T-cell (primary cell): ENCODE results near the gene ARHGEF12. TPM values are rescaled to one million over a fixed set of nuclear protein-coding genes. Genes with fewer than 3 reads are reported as not detected.

Source experiments
- ATAC-seq, 4 experiments: fragments of 200-7000 bp in 3 of 4; fragments of 150-1000 bp in 1 of 4; cut with Tn5 transposase; replicated peaks in 1 of 4; 1 replicate in 3 of 4; 2 replicates in 1 of 4; pipeline ENCODE4 v1.10.0; 2021; ENCODE audit warnings: moderate library complexity in 3 of 4, mild to moderate bottlenecking in 2 of 4, moderate number of reproducible peaks in 1 of 4
- CTCF ChIA-PET, 2 donors: fragments of 300-600 bp; sonication (Branson Sonifier 250); formaldehyde crosslinking; loops; one replicate each; lab custom pipeline; 2022; ENCODE audit warnings: antibody characterized with exemption in 2 of 2; lab: Charles Lee
- POLR2A ChIA-PET, 2 donors: fragments of 300-600 bp; sonication (Branson Sonifier 250); formaldehyde crosslinking; loops; one replicate each; lab custom pipeline; 2022; ENCODE audit warnings: antibody characterized with exemption in 2 of 2; lab: Charles Lee
- DNase-seq, 35 experiments: peaks; one replicate each; pipeline versions ENCODE4 v3.0.0 to v3.0.0-alpha.2; 2013 to 2023
- H3K27ac ChIP-seq: one replicate; pipeline ENCODE4 v1.5.1; 2013; ENCODE audit warnings: low read length
- H3K27me3 ChIP-seq, 2 experiments: replicated peaks in 1 of 2; 1 replicate in 1 of 2; 2 replicates in 1 of 2; pipeline versions ENCODE4 v1.6.1 to v1.7.0; 2013; ENCODE audit warnings: low read length in 1 of 2, mixed read lengths in 1 of 2; ENCODE audit not compliant: control insufficient read depth in 2 of 2, insufficient read depth in 2 of 2; ENCODE audit errors: extremely low read depth in 1 of 2
- H3K36me3 ChIP-seq, 2 donors: 1 replicate in 1 of 2; 2 replicates in 1 of 2; pipeline versions ENCODE4 v1.6.1 to v1.7.0; 2013; ENCODE audit warnings: low read length in 1 of 2; ENCODE audit not compliant: control insufficient read depth in 2 of 2, insufficient read depth in 1 of 2; ENCODE audit errors: extremely low read depth in 1 of 2
- H3K4me1 ChIP-seq, 2 experiments: 1 replicate in 1 of 2; 2 replicates in 1 of 2; pipeline versions ENCODE4 v1.6.1 to v1.7.0; 2013; ENCODE audit warnings: low read length in 2 of 2, mixed read lengths in 1 of 2; ENCODE audit not compliant: insufficient read depth in 2 of 2, control insufficient read depth in 1 of 2; ENCODE audit errors: extremely low read depth in 1 of 2
- H3K4me3 ChIP-seq, 2 donors: 1 replicate in 1 of 2; 2 replicates in 1 of 2; pipeline versions ENCODE4 v1.5.1 to v1.7.0; 2013; ENCODE audit warnings: mild to moderate bottlenecking in 2 of 2, low read length in 1 of 2, moderate library complexity in 1 of 2; ENCODE audit not compliant: control insufficient read depth in 1 of 2; ENCODE audit errors: extremely low read depth in 1 of 2
- H3K9me3 ChIP-seq: 2 replicates; pipeline ENCODE4 v1.7.0; 2013
- H3K27ac Mint-ChIP-seq, 2 donors: one replicate each; pipeline ENCODE4 v1.8.0; 2020 to 2021; ENCODE audit warnings: mild to moderate bottlenecking in 2 of 2, mixed read lengths in 2 of 2
- H3K27me3 Mint-ChIP-seq, 2 donors: one replicate each; pipeline ENCODE4 v1.8.0; 2021 to 2022; ENCODE audit warnings: mixed read lengths in 2 of 2
- H3K36me3 Mint-ChIP-seq: one replicate; pipeline ENCODE4 v1.8.0; 2021; ENCODE audit warnings: mixed read lengths
- H3K4me1 Mint-ChIP-seq, 3 donors: one replicate each; pipeline ENCODE4 v1.8.0; 2020 to 2022; ENCODE audit warnings: mixed read lengths in 3 of 3, mild to moderate bottlenecking in 1 of 3
- H3K4me3 Mint-ChIP-seq, 3 donors: one replicate each; pipeline ENCODE4 v1.8.0; 2020 to 2022; ENCODE audit warnings: mild to moderate bottlenecking in 3 of 3, mixed read lengths in 3 of 3, moderate library complexity in 3 of 3
- H3K9me3 Mint-ChIP-seq, 3 donors: one replicate each; pipeline ENCODE4 v1.8.0; 2020 to 2022; ENCODE audit warnings: mixed read lengths in 3 of 3
- WGBS: methylation state at CpG from one replicate; pipeline ENCODE4 v1.1.5; 2013; ENCODE audit warnings: missing lambda C conversion rate; ENCODE audit not compliant: insufficient coverage; 5-methylcytosine and 5-hydroxymethylcytosine counted together
- total RNA-seq, 35 experiments: library from RNA in 6 of 35; stranded (reverse) in 6 of 35; fragments of 120-200 nt in 1 of 35; gene quantifications; one replicate each; pipeline versions ENCODE4 v1.2.1 to v1.2.4 and lab custom pipeline; 2013 to 2026

ARHGEF12 gene
- total RNA-seq, 5 donors from 2014 or later (not counting 1 experiment from before 2014, with no cell fraction given): 4.8 to 12.8 (median 8.0) TPM

DNA sequence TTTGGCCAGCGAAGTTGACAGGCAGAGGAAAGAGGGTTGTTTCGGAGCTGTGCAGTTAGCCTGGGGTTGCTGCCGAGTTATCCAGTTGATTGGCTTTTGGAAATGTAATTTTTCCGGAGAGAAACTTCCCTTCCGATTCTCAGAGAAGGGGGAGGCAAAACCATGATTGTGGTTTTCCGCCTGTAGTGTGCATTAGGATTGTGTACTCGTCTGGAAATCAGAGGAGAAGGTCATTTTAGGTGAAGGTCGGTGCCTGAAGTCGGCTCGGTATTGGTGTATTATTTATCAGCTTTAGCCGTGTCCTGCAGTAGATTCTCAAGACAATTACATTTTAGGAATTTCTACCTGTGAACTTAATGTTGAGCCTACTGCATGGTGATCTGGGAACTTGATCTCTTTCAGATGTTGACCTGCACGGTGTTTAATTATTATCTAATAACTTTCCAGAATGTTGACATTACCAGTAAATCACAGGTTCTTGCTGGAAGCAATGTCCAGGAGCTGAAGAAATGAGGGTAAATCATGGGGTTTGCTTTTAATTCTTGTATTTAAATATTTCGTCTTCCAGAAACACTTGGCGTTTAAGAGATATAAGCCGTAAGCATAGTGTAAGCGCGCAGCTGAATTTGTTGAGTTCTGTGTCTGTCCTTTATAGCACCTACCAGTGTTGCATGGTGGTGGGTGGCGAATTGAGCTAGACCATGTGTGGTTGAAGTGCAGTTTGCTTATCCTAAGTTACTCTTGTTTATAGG, 1.3 kb downstream of the ARHGEF12 start:
- Histone ChIP-seq H3K27me3 (peaks cover 13 to 24% of the 10 kb centered on the region in 2 experiments), H3K4me1 (peaks cover 12 to 20% of the 10 kb centered on the region in 2 experiments), H3K27ac (no peak overlapping the region), H3K9me3 (peaks cover 9% of the 10 kb centered on the region), H3K4me3 (peak overlapping the region; percentile 73 to 81), H3K36me3 (no peaks in the 10 kb centered on the region)
- ATAC-seq: no peak
- Mint-ChIP-seq H3K36me3 (no peaks in the 10 kb centered on the region), H3K9me3 (no peaks in the 10 kb centered on the region), H3K27ac (no peak overlapping the region), H3K27me3 (peaks cover 49 to 64% of the 10 kb centered on the region in 2 donors), H3K4me3 (peak overlapping the region; percentile 84 to 92 (median 85)), H3K4me1 (peaks cover 37 to 46% (median 38%) of the 10 kb centered on the region in 3 donors)
- POLR2A ChIA-PET: no interaction called here
- 15% methylated on average over 7 of the region's 18 CpGs for WGBS
- CTCF ChIA-PET: interaction anchor here in 1 of 2 donors (0.6 kb wide), 1 partner anchor 1048 kb away, joined by 3 read pairs; no protein-coding TSS in a partner anchor
- no peak for DNase-seq

DNA sequence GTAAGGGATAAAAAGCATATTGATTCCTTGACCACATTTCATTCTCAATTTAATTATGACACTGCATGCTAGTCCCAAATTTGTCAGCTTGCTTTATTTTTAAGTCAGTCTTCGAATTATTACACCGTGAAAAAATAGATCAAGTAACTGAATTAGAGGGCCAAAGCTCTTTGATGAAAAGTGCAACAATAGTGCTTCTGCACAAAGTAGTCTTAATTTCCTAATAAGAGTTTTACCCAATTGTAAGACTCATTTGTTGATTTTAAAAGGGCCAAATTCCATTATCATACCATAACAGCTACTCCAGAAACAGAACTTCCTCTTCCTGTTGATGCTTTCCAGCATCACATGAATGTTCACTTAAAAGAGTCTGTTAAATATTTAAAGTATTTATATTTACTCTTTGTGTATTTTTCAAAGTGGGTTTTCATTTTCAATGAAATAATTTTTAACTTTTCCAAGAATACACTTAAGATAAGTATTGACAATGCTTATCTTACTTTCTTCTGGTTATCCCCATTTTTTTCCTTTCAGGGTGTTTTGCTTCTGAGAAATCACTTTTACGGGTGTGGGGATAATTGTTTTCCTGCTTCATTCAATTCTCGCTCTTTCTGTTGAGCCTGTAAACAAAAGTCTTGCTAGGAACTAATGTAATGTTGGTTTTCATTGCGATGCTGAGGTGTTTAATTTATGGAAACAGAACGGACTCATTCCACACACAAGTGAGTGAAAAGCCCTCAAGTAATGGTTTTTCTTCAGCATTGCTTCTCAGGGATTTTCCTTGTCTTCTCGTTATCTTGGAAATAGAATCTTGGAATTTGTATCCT, 2.1 kb downstream of the ARHGEF12 start:
- WGBS: no CpG with 5 or more reads among the region's 7 CpGs
- peaks cover 51 to 58% of the 10 kb centered on the region in 2 donors for H3K27me3 Mint-ChIP-seq
- no peaks in the 10 kb centered on the region for H3K9me3 Mint-ChIP-seq
- H3K4me1 ChIP-seq: peaks cover 12 to 21% of the 10 kb centered on the region in 2 experiments
- peak overlapping the region; percentile 84 to 92 (median 85) for H3K4me3 Mint-ChIP-seq
- H3K4me1 Mint-ChIP-seq: peaks cover 37 to 46% (median 39%) of the 10 kb centered on the region in 3 donors
- no peaks in the 10 kb centered on the region for H3K36me3 ChIP-seq
- CTCF ChIA-PET: interaction anchor here in 1 of 2 donors (0.6 kb wide), 1 partner anchor 1049 kb away, joined by 3 read pairs; no protein-coding TSS in a partner anchor
- peaks cover 9% of the 10 kb centered on the region for H3K9me3 ChIP-seq
- H3K27me3 ChIP-seq: peaks cover 13 to 25% of the 10 kb centered on the region in 2 experiments
- H3K27ac Mint-ChIP-seq: no peak overlapping the region
- H3K27ac ChIP-seq: no peak overlapping the region
- DNase-seq (no peak), ATAC-seq (no peak)
- no peak overlapping the region for H3K4me3 ChIP-seq
- H3K36me3 Mint-ChIP-seq: no peaks in the 10 kb centered on the region
- POLR2A ChIA-PET: no interaction called here

- no peak overlapping the region for H3K4me3 ChIP-seq
- Mint-ChIP-seq H3K9me3 (no peaks in the 10 kb centered on the region), H3K27ac (no peak overlapping the region), H3K4me1 (peaks cover 45 to 57% (median 48%) of the 10 kb centered on the region in 3 donors), H3K36me3 (no peaks in the 10 kb centered on the region), H3K4me3 (no peak overlapping the region), H3K27me3 (peaks cover 51 to 53% of the 10 kb centered on the region in 2 donors)
- H3K36me3 ChIP-seq: no peaks in the 10 kb centered on the region
- peak in 2 of 4 experiments; percentile 9 to 21 for ATAC-seq
- CTCF ChIA-PET: no interaction called here
- H3K27me3 ChIP-seq: peaks cover 16 to 25% of the 10 kb centered on the region in 2 experiments
- H3K4me1 ChIP-seq: peaks cover 18 to 31% of the 10 kb centered on the region in 2 experiments
- POLR2A ChIA-PET: no interaction called here
- H3K9me3 ChIP-seq: peaks cover 9% of the 10 kb centered on the region
- 35% methylated on average over 3 of the region's 6 CpGs for WGBS
- H3K27ac ChIP-seq: no peak overlapping the region
- peak in 1 of 35 experiments; percentile 22 for DNase-seq
Measured at GRCh38 chr11:120339394-120339890, 3.2 kb downstream of the ARHGEF12 start.

DNA sequence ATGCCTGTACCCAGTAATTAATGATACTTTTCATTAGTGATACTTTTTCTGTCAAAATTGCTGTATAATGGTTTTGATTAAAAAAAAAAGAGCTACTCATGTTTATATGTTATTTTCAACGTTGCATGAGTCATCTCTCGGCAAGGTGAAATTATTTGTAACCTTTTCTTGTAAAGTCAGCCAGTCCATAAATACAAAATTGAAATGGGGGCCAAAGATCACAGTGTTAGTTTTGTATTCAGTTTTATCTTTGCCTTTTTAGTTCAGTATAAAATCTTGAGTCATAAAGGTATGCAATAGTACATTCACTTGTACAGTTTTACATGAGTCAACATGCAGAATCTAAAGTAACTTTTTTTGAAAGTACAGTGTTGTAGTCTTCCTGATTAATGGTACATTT, 4.3 kb downstream of the ARHGEF12 start:
- Mint-ChIP-seq H3K27me3 (peaks cover 51 to 55% of the 10 kb centered on the region in 2 donors), H3K4me1 (peaks cover 49 to 60% (median 50%) of the 10 kb centered on the region in 3 donors), H3K36me3 (no peaks in the 10 kb centered on the region), H3K27ac (no peak overlapping the region), H3K4me3 (no peak overlapping the region), H3K9me3 (no peaks in the 10 kb centered on the region)
- Histone ChIP-seq H3K36me3 (no peaks in the 10 kb centered on the region), H3K4me1 (peaks cover 21 to 37% of the 10 kb centered on the region in 2 experiments), H3K4me3 (no peak overlapping the region), H3K9me3 (peaks cover 9% of the 10 kb centered on the region), H3K27me3 (peaks cover 16 to 21% of the 10 kb centered on the region in 2 experiments), H3K27ac (no peak overlapping the region)
- ChIA-PET POLR2A (no interaction called here), CTCF (interaction anchor here in 1 of 2 donors (1.5 kb wide), 1 partner anchor 9 kb away, joined by 3 read pairs; no protein-coding TSS in a partner anchor)
- ATAC-seq (no peak), DNase-seq (no peak)
- no CpG with 5 or more reads among the region's 2 CpGs for WGBS

DNA sequence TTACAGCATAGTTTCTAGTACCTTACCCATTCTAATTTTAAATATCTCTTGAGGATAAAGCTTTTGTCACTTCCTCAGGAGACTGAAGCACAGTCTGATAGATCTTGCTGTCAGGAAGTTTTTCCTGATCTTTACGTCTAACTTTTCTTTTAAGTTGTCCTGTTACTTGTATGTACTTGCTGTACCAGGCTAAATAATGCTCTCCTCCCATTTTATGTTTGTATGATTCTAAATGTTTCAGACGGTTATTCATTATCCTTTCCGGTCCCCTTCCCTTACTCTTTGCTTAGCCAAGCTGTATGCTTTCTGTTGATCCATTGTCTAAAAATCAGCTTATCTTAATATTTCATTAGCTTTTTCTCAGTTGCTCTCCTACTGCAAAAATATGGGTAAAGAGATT, 6.0 kb downstream of the ARHGEF12 start:
- Histone ChIP-seq H3K27me3 (peaks cover 10 to 18% of the 10 kb centered on the region in 2 experiments), H3K9me3 (peaks cover 9% of the 10 kb centered on the region), H3K27ac (no peak overlapping the region), H3K4me3 (no peak overlapping the region), H3K36me3 (no peaks in the 10 kb centered on the region), H3K4me1 (peaks cover 18 to 27% of the 10 kb centered on the region in 2 experiments)
- no peaks in the 10 kb centered on the region for H3K9me3 Mint-ChIP-seq
- peaks cover 59 to 63% of the 10 kb centered on the region in 2 donors for H3K27me3 Mint-ChIP-seq
- peaks cover 52 to 67% (median 58%) of the 10 kb centered on the region in 3 donors for H3K4me1 Mint-ChIP-seq
- H3K27ac Mint-ChIP-seq: no peak overlapping the region
- no peak for ATAC-seq
- no peak overlapping the region for H3K4me3 Mint-ChIP-seq
- no CpG with 5 or more reads among the region's 3 CpGs for WGBS
- DNase-seq: no peak
- POLR2A ChIA-PET: no interaction called here
- no peaks in the 10 kb centered on the region for H3K36me3 Mint-ChIP-seq
- CTCF ChIA-PET: interaction anchor here in 1 of 2 donors (0.9 kb wide), 1 partner anchor 8 kb away, joined by 3 read pairs; no protein-coding TSS in a partner anchor

DNA sequence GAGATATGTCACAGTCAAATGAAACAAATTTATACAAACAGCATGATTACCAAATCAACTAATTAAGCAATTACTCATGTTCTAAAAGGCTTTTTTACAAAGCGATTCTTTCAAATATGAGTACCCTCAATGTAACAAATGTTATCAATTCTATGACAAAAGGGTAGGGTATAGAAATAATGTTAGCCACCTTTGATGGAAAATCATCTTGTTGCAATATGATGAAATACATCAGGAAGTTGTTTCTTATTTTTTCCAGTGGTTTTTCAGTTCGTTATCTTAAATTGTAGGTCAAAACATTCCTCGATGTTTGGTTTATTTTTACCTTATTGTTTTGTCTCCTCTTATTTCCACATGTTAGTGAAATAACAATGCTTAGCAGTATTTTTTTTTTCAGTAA, 6.5 kb downstream of the ARHGEF12 start:
- peaks cover 7% of the 10 kb centered on the region for H3K9me3 ChIP-seq
- H3K4me3 Mint-ChIP-seq: no peak overlapping the region
- ChIA-PET CTCF (interaction anchor here in 1 of 2 donors (0.9 kb wide), 1 partner anchor 9 kb away, joined by 3 read pairs; no protein-coding TSS in a partner anchor), POLR2A (no interaction called here)
- no peak for ATAC-seq
- peaks cover 15 to 22% of the 10 kb centered on the region in 2 experiments for H3K4me1 ChIP-seq
- no peak for DNase-seq
- H3K36me3 Mint-ChIP-seq: no peaks in the 10 kb centered on the region
- no peak overlapping the region for H3K27ac Mint-ChIP-seq
- peaks cover 9 to 18% of the 10 kb centered on the region in 2 experiments for H3K27me3 ChIP-seq
- peaks cover 48 to 67% (median 54%) of the 10 kb centered on the region in 3 donors for H3K4me1 Mint-ChIP-seq
- H3K27me3 Mint-ChIP-seq: peaks cover 58 to 63% of the 10 kb centered on the region in 2 donors
- no peaks in the 10 kb centered on the region for H3K9me3 Mint-ChIP-seq
- no peaks in the 10 kb centered on the region for H3K36me3 ChIP-seq
- H3K4me3 ChIP-seq: no peak overlapping the region
- no peak overlapping the region for H3K27ac ChIP-seq
- no CpG with 5 or more reads among the region's 3 CpGs for WGBS
